MM.1S (cell line): ENCODE measurements around the gene CCNC.

ENCODE experiments used
- DNase-seq: peaks from one replicate; pipeline ENCODE4 v3.0.0-alpha.2; 2015
- H2AFZ ChIP-seq: fragments of 300-600 bp; sonication (generic); 2 replicates; pipeline ENCODE4 v1.6.0; 2016; ENCODE audit warnings: antibody characterized with exemption, low read length
- H3F3A ChIP-seq: fragments of 300-600 bp; sonication (generic); 2 replicates; pipeline ENCODE4 v1.6.1; 2016; ENCODE audit warnings: mild to moderate bottlenecking, antibody characterized with exemption, low read length, moderate library complexity, mixed read lengths; ENCODE audit not compliant: insufficient read depth
- H3K27ac ChIP-seq: fragments of 300-600 bp; sonication (generic); 2 replicates; pipeline ENCODE4 v1.5.1; 2016; ENCODE audit warnings: mild to moderate bottlenecking, low read length
- H3K27me3 ChIP-seq: fragments of 300-600 bp; sonication (generic); replicated peaks from 2 replicates; pipeline ENCODE4 v1.6.0; 2016; ENCODE audit warnings: low read length; ENCODE audit not compliant: insufficient read depth
- H3K36me3 ChIP-seq: fragments of 300-600 bp; sonication (generic); replicated peaks from 2 replicates; pipeline ENCODE4 v1.6.1; 2016; ENCODE audit warnings: mild to moderate bottlenecking, low read length, mixed read lengths; ENCODE audit not compliant: insufficient read depth
- H3K4me1 ChIP-seq: fragments of 300-600 bp; sonication (generic); 2 replicates; pipeline ENCODE4 v1.6.1; 2016; ENCODE audit warnings: low read length, mixed read lengths
- H3K4me2 ChIP-seq: fragments of 300-600 bp; sonication (generic); 2 replicates; pipeline ENCODE4 v1.6.0; 2016; ENCODE audit warnings: low read depth, low read length
- H3K4me3 ChIP-seq: fragments of 300-600 bp; sonication (generic); 2 replicates; pipeline ENCODE4 v1.5.1; 2016; ENCODE audit warnings: low read length, mixed read lengths
- H3K79me2 ChIP-seq: fragments of 300-600 bp; sonication (generic); 2 replicates; pipeline ENCODE4 v1.6.1; 2016; ENCODE audit warnings: mixed run types, low read length, mixed read lengths
- H3K9ac ChIP-seq: fragments of 300-600 bp; sonication (generic); 2 replicates; pipeline ENCODE4 v1.6.1; 2016; ENCODE audit warnings: low read length, mixed read lengths
- H3K9me2 ChIP-seq: fragments of 300-600 bp; sonication (generic); replicated peaks from 2 replicates; pipeline ENCODE4 v1.6.1; 2016; ENCODE audit warnings: mild to moderate bottlenecking, low read length, mixed read lengths; ENCODE audit not compliant: insufficient read depth
- H3K9me3 ChIP-seq: fragments of 300-600 bp; sonication (generic); replicated peaks from 2 replicates; pipeline ENCODE4 v1.6.1; 2016; ENCODE audit warnings: mild to moderate bottlenecking, low read length, mixed read lengths; ENCODE audit not compliant: insufficient read depth
- H4K20me1 ChIP-seq: fragments of 300-600 bp; sonication (generic); 2 replicates; pipeline ENCODE4 v1.6.1; 2016; ENCODE audit warnings: mild to moderate bottlenecking, low read length, moderate library complexity, mixed read lengths; ENCODE audit not compliant: insufficient read depth
- EZH2 ChIP-seq: fragments of 300-600 bp; sonication (generic); optimal IDR thresholded peaks from 2 replicates; pipeline ENCODE3; 2017; ENCODE audit warnings: low read depth, mild to moderate bottlenecking, antibody characterized with exemption, low read length, mixed read lengths
- EZH2phosphoT487 ChIP-seq: fragments of 300-600 bp; sonication (generic); IDR thresholded peaks from 2 replicates; pipeline ENCODE4 v1.6.1; 2018; ENCODE audit warnings: antibody characterized with exemption, low read length
- TF ChIP-seq, protein P1 (sequence below): fragments of 300-600 bp; sonication (generic); IDR thresholded peaks from 2 replicates; pipeline ENCODE4 v1.5.1; 2016; ENCODE audit warnings: antibody characterized with exemption, low read length, mixed read lengths

CCNC gene

DNA sequence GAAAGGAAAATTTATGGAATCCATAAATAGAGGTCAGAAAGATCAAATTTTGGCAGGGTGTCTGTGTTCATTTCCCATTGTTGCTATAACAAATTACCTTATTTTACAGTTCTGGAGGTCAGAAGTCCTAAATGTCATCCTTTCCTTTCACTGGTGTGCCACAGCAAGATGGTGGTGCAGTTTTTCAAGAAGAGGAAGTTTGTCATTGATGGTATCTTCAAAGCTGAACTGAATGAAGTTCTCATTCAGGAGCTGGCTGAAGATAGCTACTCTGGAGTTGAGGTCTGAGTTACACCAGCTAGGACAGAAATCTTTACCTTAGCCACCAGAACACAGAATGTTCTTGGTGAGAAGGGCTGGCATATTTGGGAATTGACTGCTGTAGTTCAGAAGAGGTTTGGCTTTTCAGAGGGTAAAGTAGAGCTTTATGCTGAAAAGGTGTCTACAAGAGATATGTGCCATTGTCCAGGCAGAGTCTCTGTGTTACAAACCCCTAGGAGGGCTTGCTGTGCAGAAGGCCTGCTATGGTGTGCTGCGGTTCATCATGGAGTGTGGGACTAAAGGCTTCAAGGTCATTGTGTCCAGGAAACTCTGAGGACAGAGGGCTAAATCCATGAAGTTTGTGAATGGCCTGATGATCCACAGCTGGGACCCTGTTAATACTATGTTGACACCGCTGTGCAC is 7.2 kb upstream of the CCNC start:
- no peak overlapping the region for H3K4me2 ChIP-seq

DNA sequence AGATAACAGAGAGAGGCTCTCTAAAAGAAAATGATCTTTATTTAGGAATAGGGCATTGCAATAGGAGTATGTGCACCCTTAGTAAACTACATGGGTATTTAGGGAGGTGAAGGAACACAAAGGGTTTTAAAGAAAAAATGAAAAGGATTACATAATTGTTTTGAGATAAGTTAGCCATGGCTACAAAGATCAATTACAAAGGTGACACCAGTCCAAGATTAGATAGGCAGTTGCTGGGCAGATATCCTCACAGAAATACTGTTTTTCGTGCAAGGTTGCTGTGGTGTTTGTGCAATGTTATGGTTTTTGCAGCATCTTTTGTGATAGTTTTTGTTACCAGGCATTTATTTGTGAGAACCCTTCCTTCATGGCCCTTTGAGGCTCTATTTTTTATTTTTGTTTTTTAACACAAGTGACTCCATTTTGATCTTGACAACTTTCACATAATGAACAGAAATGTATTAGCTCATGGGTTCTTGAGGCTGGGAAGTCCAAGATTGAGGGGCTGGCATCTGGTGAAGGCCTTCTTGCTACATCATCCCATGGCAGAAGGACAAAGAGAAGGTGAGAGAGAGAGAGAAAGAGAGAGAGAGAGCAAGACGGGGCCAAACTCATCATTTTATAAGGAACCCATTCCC is 5.6 kb upstream of the CCNC start:
- no peak overlapping the region for H3K27ac ChIP-seq
- TF ChIP-seq, protein P1, sequence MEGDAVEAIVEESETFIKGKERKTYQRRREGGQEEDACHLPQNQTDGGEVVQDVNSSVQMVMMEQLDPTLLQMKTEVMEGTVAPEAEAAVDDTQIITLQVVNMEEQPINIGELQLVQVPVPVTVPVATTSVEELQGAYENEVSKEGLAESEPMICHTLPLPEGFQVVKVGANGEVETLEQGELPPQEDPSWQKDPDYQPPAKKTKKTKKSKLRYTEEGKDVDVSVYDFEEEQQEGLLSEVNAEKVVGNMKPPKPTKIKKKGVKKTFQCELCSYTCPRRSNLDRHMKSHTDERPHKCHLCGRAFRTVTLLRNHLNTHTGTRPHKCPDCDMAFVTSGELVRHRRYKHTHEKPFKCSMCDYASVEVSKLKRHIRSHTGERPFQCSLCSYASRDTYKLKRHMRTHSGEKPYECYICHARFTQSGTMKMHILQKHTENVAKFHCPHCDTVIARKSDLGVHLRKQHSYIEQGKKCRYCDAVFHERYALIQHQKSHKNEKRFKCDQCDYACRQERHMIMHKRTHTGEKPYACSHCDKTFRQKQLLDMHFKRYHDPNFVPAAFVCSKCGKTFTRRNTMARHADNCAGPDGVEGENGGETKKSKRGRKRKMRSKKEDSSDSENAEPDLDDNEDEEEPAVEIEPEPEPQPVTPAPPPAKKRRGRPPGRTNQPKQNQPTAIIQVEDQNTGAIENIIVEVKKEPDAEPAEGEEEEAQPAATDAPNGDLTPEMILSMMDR = no peak
- H4K20me1 ChIP-seq = no peaks in the 10 kb centered on the region
- no peaks in the 10 kb centered on the region for H3K79me2 ChIP-seq
- H3K4me1 ChIP-seq = no peaks in the 10 kb centered on the region
- H3K9ac ChIP-seq = no peak overlapping the region
- H3K4me3 ChIP-seq = no peak overlapping the region
- H2AFZ ChIP-seq = no peak overlapping the region
- H3K36me3 ChIP-seq = no peaks in the 10 kb centered on the region
- H3K9me3 ChIP-seq = no peaks in the 10 kb centered on the region
- H3K9me2 ChIP-seq = no peaks in the 10 kb centered on the region
- no peaks in the 10 kb centered on the region for H3K27me3 ChIP-seq
- DNase-seq = no peak
- no peak overlapping the region for H3K4me2 ChIP-seq
- H3F3A ChIP-seq = no peaks in the 10 kb centered on the region

More for the DNA sequence above, 7.2 kb upstream of the CCNC start:
- TF ChIP-seq EZH2phosphoT487 (no peak), EZH2 (no peak)
- TF ChIP-seq, protein P1 = no peak
- Histone ChIP-seq H3K4me3 (no peak overlapping the region), H3K9me3 (no peaks in the 10 kb centered on the region), H3F3A (no peaks in the 10 kb centered on the region), H3K27me3 (no peaks in the 10 kb centered on the region), H2AFZ (no peak overlapping the region), H3K9me2 (no peaks in the 10 kb centered on the region), H4K20me1 (no peaks in the 10 kb centered on the region), H3K79me2 (no peaks in the 10 kb centered on the region), H3K9ac (no peak overlapping the region), H3K4me1 (no peaks in the 10 kb centered on the region), H3K36me3 (no peaks in the 10 kb centered on the region), H3K27ac (no peak overlapping the region)
- no peak for DNase-seq

DNA sequence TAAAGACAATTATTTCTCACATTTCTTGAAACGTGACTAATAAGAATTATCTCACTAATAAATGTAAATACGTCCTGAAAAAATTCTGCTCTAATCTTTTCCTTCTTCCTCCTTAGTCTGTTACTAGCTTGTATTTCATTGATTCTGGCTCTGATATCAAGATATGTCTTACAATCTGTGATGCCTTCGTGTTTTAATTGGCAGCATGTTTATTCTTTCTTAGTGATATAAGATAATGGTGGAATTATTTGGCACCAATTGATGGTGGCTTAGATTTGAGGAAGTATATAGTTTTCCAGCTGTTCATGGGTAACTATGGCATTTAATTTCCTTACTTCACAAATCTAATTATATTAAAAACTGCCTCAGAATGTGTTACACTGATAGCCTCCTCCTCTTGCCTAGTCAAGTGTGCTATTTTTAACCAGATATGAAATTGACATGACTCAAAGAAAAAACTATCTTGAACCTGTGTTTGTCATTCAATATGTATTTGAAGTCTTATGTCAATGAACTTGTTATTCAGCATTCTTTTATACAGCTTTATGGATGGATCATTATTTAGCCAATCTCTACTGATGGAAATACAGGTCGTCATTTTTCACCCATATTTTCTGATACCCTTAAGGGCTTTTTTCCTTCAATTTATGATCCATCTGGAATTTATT is 5.3 kb downstream of the CCNC start:
- no peaks in the 10 kb centered on the region for H3K9me2 ChIP-seq
- H3F3A ChIP-seq = peaks cover 2% of the 10 kb centered on the region
- DNase-seq = no peak
- H3K36me3 ChIP-seq = peaks cover 8% of the 10 kb centered on the region; the same call in 1 of the 2 replicates
- H3K9ac ChIP-seq = no peak overlapping the region
- H3K27ac ChIP-seq = no peak overlapping the region
- no peaks in the 10 kb centered on the region for H3K27me3 ChIP-seq
- H3K4me1 ChIP-seq = peaks cover 6% of the 10 kb centered on the region; the same call in 1 of the 2 replicates
- H3K9me3 ChIP-seq = no peaks in the 10 kb centered on the region
- H3K4me2 ChIP-seq = no peak overlapping the region
- H3K4me3 ChIP-seq = no peak overlapping the region
- H3K79me2 ChIP-seq = peaks cover 78% of the 10 kb centered on the region
- H2AFZ ChIP-seq = no peak overlapping the region
- peaks cover 3% of the 10 kb centered on the region for H4K20me1 ChIP-seq
- TF ChIP-seq EZH2phosphoT487 = no peak
- TF ChIP-seq, protein P1 = no peak
